Measurements from ENCODE around the gene OR52D1.

OR52D1 gene

GRCh38 chr11:5500393-5500801 is 11.9 kb downstream of the OR52D1 start:
- Mint-ChIP-seq H3K36me3 (ENCODE audit: low read depth) (no peaks in the 10 kb centered on the region), H3K9me3 (no peaks in the 10 kb centered on the region), H3K4me1 (ENCODE audit: low read depth) (no peaks in the 10 kb centered on the region), H3K27ac (no peak overlapping the region), H3K27me3 (ENCODE audit: low read depth) (peaks cover 4% of the 10 kb centered on the region), H3K4me3 (no peak overlapping the region)

GRCh38 chr11:5504403-5504921 is 16.0 kb downstream of the OR52D1 start:
- H3K36me3 Mint-ChIP-seq (ENCODE audit: low read depth), result no peaks in the 10 kb centered on the region

GRCh38 chr11:5505363-5506048 is 17.0 kb downstream of the OR52D1 start:
- no peak overlapping the region for H3K4me3 Mint-ChIP-seq
- no peaks in the 10 kb centered on the region for H3K9me3 Mint-ChIP-seq
- H3K27ac Mint-ChIP-seq, result no peak overlapping the region
- no peaks in the 10 kb centered on the region for H3K36me3 Mint-ChIP-seq (ENCODE audit: low read depth)
- no peaks in the 10 kb centered on the region for H3K4me1 Mint-ChIP-seq (ENCODE audit: low read depth)
- H3K27me3 Mint-ChIP-seq (ENCODE audit: low read depth), result peaks cover 6% of the 10 kb centered on the region

More at GRCh38 chr11:5504403-5504921, 16.0 kb downstream of the OR52D1 start:
- H3K4me3 Mint-ChIP-seq, result no peak overlapping the region
- H3K4me1 Mint-ChIP-seq (ENCODE audit: low read depth), result no peaks in the 10 kb centered on the region
- no peak overlapping the region for H3K27ac Mint-ChIP-seq
- H3K9me3 Mint-ChIP-seq, result no peaks in the 10 kb centered on the region
- H3K27me3 Mint-ChIP-seq (ENCODE audit: low read depth), result peaks cover 4% of the 10 kb centered on the region

GRCh38 chr11:5507177-5507932 is 18.9 kb downstream of the OR52D1 start:
- H3K9me3 Mint-ChIP-seq, result no peaks in the 10 kb centered on the region
- H3K27ac Mint-ChIP-seq, result no peak overlapping the region
- no peak overlapping the region for H3K4me3 Mint-ChIP-seq
- peaks cover 4% of the 10 kb centered on the region for H3K27me3 Mint-ChIP-seq (ENCODE audit: low read depth)
- no peaks in the 10 kb centered on the region for H3K4me1 Mint-ChIP-seq (ENCODE audit: low read depth)
- no peaks in the 10 kb centered on the region for H3K36me3 Mint-ChIP-seq (ENCODE audit: low read depth)

DNA sequence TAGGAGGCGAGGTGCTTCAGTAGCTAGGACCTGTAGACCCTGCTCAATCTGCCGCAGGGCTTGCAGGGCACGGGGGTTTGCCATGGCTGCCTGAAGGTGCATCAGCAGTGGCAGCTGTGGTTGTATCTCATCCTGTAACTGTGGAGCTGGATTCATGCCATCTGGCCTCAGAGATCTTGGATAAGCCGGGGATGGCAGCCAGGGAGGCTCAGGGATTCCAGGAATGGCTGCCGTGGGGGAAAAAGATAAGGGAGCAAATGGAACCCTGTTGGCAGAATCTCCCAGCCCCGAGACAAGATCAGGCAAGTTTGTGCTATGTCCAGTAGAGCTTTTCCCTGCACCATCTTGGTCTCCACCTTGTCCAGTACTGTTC is 19.4 kb downstream of the OR52D1 start:
- Mint-ChIP-seq H3K27me3 (ENCODE audit: low read depth) (peaks cover 3% of the 10 kb centered on the region), H3K9me3 (no peaks in the 10 kb centered on the region), H3K36me3 (ENCODE audit: low read depth) (no peaks in the 10 kb centered on the region), H3K27ac (no peak overlapping the region), H3K4me1 (ENCODE audit: low read depth) (no peaks in the 10 kb centered on the region), H3K4me3 (no peak overlapping the region)

GRCh38 chr11:5508605-5509004 is 20.1 kb downstream of the OR52D1 start:
- H3K9me3 Mint-ChIP-seq, result no peaks in the 10 kb centered on the region
- H3K27me3 Mint-ChIP-seq (ENCODE audit: low read depth), result peaks cover 7% of the 10 kb centered on the region
- H3K36me3 Mint-ChIP-seq (ENCODE audit: low read depth), result no peaks in the 10 kb centered on the region
- H3K4me1 Mint-ChIP-seq (ENCODE audit: low read depth), result no peaks in the 10 kb centered on the region
- no peak overlapping the region for H3K4me3 Mint-ChIP-seq
- no peak overlapping the region for H3K27ac Mint-ChIP-seq

DNA sequence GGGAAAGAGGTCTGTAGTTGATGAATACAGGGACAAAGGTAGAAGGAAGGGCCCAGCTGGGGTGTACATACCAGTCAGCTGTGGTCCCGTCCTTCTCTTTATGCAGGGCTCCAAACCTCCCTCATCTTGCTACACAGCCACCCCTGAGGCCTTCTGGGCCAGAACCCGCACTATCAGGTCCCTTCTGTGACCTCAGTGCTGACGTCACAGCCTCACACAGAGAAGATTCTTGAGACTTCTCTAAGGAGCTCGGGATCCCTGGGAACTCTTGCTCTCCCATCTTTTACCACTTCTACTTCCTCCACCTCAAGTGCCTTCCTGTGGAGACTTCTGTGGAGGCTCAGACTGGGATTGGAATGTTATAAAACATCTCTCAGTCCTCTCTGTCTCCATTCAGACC is 21.3 kb downstream of the OR52D1 start, which contains the start of gene UBQLN3:
TSS of gene UBQLN3 (minus strand) at position 155 of the 400 bp plus-strand sequence. CDS start 399 bp downstream, outside the sequence.
- H3K27ac Mint-ChIP-seq, result no peak within 1 kb of the TSS
- H3K4me1 Mint-ChIP-seq (ENCODE audit: low read depth), result no peaks in the 10 kb centered on the region
- no peaks in the 10 kb centered on the region for H3K9me3 Mint-ChIP-seq
- peaks cover 7% of the 10 kb centered on the region for H3K27me3 Mint-ChIP-seq (ENCODE audit: low read depth)
- H3K4me3 Mint-ChIP-seq, result no peak within 1 kb of the TSS
- no peaks in the 10 kb centered on the region for H3K36me3 Mint-ChIP-seq (ENCODE audit: low read depth)

DNA sequence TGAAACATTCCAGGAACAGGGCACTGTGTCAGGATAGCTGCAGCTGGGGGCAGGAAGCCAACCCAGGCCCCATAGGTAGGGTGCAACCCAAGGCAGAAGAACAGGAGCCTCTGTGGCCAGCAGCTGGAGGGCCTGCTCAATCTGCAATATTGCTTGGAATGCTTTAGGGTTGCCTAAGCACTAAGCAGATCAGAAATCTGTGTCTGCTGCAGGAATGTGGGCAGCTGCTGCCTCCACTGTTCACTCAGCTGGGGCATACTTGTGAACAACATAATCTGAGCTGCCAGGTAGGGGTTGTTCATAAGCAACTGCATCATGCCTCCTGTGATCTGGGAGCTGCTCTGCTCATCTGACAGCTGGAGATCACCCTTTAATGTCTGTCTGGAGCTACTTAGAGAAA is 26.4 kb downstream of the OR52D1 start:
- Mint-ChIP-seq H3K9me3 (no peaks in the 10 kb centered on the region), H3K27me3 (ENCODE audit: low read depth) (peaks cover 7% of the 10 kb centered on the region), H3K4me1 (ENCODE audit: low read depth) (no peaks in the 10 kb centered on the region)

DNA sequence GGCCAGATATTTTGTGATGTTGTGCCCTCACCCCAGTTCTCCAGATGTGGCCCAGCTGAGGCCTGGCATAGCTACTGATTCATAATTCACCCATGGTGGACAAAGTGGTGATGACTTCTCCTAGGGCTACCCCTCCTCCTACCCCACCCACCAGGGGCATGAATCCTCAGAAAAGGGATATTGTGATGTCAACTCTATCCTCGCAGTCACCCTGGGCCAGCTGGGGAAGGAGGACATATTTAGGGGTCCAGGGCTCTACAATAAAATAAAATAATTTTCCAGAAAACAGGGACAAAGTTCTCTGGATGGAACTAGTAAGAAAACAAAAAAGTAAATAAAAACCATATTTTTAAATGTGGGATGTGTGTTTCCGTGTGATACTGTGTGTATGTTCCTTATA is 28.1 kb downstream of the OR52D1 start, which contains the start of gene UBQLNL:
TSS of gene UBQLNL (minus strand) at position 101 of the 400 bp plus-strand sequence. CDS start 258 bp downstream, outside the sequence.
- H3K27ac Mint-ChIP-seq, result no peak within 1 kb of the TSS
- H3K36me3 Mint-ChIP-seq (ENCODE audit: low read depth), result no peaks in the 10 kb centered on the region
- H3K27me3 Mint-ChIP-seq (ENCODE audit: low read depth), result peaks cover 4% of the 10 kb centered on the region
- no peak within 1 kb of the TSS for H3K4me3 Mint-ChIP-seq
- H3K9me3 Mint-ChIP-seq, result no peaks in the 10 kb centered on the region
- H3K4me1 Mint-ChIP-seq (ENCODE audit: low read depth), result no peaks in the 10 kb centered on the region

More for the DNA sequence above, 26.4 kb downstream of the OR52D1 start:
- no peak overlapping the region for H3K4me3 Mint-ChIP-seq
- H3K36me3 Mint-ChIP-seq (ENCODE audit: low read depth), result no peaks in the 10 kb centered on the region
- H3K27ac Mint-ChIP-seq, result no peak overlapping the region

- no peaks in the 10 kb centered on the region for H3K4me1 Mint-ChIP-seq (ENCODE audit: low read depth)
- no peaks in the 10 kb centered on the region for H3K9me3 Mint-ChIP-seq
- H3K36me3 Mint-ChIP-seq (ENCODE audit: low read depth), result no peaks in the 10 kb centered on the region
- H3K27ac Mint-ChIP-seq, result no peak overlapping the region
- H3K4me3 Mint-ChIP-seq, result no peak overlapping the region
- no peaks in the 10 kb centered on the region for H3K27me3 Mint-ChIP-seq (ENCODE audit: low read depth)
These were observed 33.1 kb downstream of the OR52D1 start for GRCh38 chr11:5521540-5521939.

- Mint-ChIP-seq H3K9me3 (no peaks in the 10 kb centered on the region), H3K27me3 (ENCODE audit: low read depth) (no peaks in the 10 kb centered on the region), H3K4me1 (ENCODE audit: low read depth) (no peaks in the 10 kb centered on the region), H3K36me3 (ENCODE audit: low read depth) (no peaks in the 10 kb centered on the region), H3K4me3 (no peak overlapping the region), H3K27ac (no peak overlapping the region)
These were observed 33.8 kb downstream of the OR52D1 start for GRCh38 chr11:5522308-5522707.

DNA sequence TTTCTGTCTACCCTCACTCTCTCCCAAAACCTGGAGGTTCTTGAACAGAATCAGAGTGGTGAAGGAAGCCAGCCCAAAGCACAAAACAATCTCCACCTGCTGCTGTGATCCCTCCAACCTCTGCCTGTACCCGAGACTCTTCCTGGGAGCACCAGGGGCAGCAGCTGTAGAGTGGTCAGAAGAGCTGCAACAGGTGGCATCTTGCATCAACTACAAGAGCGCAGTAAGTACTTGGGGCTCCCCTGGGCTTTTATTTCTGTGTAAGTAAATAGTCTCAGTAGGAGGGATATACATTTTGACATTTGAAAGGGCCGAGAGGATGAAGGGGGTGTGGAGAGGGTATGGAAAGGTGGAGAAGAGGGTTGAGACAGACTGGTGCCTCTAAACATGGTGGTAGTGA is 36.3 kb downstream of the OR52D1 start:
- no peaks in the 10 kb centered on the region for H3K9me3 Mint-ChIP-seq
- no peaks in the 10 kb centered on the region for H3K27me3 Mint-ChIP-seq (ENCODE audit: low read depth)

DNA sequence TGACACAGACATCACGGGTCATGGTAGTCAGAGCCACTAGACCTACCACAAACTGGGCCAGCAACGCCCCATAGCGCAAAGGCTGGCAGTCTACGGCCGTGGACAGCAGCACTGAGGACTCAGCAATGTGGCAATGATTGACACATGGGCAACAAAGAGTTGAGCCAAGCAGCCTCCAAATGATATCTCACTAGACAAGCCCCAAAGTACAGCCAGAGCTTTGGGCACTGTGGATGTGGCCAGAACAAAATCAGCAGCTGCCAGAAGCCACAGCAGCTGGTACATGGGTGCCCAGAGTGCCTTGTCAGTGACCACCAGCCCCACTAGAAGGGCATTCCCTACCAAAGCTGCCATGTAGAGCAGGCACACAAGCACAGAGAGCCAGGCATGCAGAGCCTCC is 39.2 kb downstream of the OR52D1 start:
- Mint-ChIP-seq H3K27me3 (ENCODE audit: low read depth) (no peaks in the 10 kb centered on the region), H3K36me3 (ENCODE audit: low read depth) (no peaks in the 10 kb centered on the region), H3K4me1 (ENCODE audit: low read depth) (no peaks in the 10 kb centered on the region), H3K27ac (no peak overlapping the region), H3K4me3 (no peak overlapping the region), H3K9me3 (no peaks in the 10 kb centered on the region)

More for the DNA sequence above, 36.3 kb downstream of the OR52D1 start:
- Mint-ChIP-seq H3K4me1 (ENCODE audit: low read depth) (no peaks in the 10 kb centered on the region), H3K36me3 (ENCODE audit: low read depth) (no peaks in the 10 kb centered on the region), H3K4me3 (no peak overlapping the region), H3K27ac (no peak overlapping the region)

- Mint-ChIP-seq H3K9me3 (no peaks in the 10 kb centered on the region), H3K36me3 (ENCODE audit: low read depth) (no peaks in the 10 kb centered on the region), H3K4me3 (no peak overlapping the region), H3K4me1 (ENCODE audit: low read depth) (no peaks in the 10 kb centered on the region), H3K27me3 (ENCODE audit: low read depth) (no peaks in the 10 kb centered on the region), H3K27ac (no peak overlapping the region)
These were observed 40.0 kb downstream of the OR52D1 start for GRCh38 chr11:5528495-5528894.
